HG03457 (cell line): ENCODE measurements around the gene GTSE1.

ENCODE experiments used
- ATAC-seq: cut with Tn5 transposase; IDR thresholded peaks from one replicate; pipeline ENCODE4 v1.9.1; 2021; ENCODE audit warnings: moderate number of reproducible peaks; ENCODE audit not compliant: unreplicated experiment

GTSE1 gene

DNA sequence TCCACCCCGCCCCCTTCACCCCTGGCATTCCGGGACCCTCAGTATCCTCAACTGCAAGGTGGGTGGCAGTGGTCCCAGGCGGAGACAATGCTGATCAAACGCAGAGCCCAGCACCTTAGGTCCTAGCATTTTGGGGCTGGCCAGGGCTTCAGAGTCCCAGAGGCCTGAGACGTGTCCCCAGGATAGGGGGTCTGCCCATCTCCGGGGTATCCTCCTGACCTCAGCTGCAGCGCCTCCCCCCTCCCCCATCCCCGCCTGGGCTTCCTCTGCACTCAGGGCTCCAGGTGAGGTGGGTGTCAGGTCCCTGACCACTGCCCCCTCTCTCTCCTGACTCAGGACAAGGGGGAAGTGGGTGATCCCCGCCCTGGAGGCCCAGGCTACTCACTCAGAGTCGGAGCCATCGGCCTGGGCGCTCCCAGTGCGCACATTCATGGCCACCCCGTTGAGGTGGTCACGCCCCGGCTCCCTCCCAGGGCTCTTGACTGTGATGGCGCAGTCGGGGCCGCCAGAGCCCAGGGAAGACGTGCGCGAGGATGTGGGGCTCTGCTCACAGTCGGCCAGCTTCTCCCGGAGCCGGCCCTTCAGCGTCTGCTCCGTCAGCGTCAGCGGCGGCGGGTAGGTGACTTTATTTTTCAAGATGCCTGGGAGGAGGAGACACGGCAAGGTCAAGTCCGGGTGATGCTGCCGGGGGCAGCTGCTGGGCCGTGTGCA is 67.1 kb downstream of the GTSE1 start:
- no peak for ATAC-seq

DNA sequence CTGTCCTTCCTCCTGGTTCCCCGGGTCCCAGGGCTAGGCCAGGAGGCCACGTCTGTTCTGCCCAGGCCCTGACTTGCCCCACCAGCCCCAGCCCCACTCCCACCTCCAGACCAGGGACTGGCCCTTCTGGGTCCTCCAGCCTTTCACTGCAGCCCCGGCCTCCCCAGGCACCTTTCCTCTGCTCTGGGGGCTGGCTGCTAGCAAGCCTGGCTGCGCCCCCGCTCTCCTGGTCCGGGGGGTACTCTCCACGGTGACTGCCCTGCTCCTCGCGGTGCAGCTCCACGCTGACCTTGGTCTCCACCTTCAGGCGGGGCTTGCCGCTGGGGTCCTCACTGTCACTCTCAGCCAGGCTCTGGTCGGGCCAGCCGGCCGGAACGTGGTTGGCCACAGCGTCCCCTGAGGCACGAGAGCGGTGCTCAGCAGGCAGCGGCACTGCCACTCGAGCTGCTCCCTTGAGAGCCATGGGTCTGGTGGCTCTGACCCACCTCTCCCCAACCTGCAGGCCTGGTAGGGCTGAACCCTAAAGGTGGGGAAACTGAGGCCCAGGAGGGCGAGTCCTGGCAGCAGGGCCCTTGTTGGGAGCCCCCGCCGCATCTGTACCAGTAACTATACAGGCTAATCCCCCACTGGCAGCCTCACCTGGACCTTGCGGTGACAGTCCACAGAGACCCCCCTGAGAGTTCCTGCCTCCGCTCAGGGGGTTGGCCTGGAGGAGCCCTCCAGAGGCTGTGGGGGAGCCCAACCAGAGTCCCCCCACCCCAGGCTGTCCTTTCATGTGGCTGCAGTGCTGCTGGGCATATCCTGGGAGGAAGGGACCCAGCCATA is 67.9 kb downstream of the GTSE1 start:
- no peak for ATAC-seq

DNA sequence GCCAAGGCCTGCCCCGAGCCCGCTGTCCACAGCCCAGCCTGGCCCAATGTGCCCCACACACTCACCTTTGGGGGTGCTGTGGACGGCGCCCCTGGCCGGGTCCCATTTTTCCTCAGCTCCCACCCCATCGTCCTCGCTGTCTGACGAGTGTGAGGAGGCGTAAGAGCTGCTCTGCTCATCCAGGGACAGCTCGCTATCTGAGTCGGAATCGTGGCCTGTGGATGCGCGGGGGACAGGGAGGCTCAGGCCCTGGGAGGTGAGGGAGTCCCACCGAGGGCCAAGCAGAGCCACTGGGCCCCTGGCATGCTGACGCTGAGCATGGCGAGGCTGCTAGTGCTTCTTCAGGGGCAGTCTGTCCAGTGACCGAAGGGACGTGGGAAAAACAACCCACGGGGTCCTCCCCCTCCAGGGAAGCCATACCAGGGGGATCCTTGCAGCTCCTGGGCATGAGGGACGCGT is 68.5 kb downstream of the GTSE1 start:
- ATAC-seq = no peak

DNA sequence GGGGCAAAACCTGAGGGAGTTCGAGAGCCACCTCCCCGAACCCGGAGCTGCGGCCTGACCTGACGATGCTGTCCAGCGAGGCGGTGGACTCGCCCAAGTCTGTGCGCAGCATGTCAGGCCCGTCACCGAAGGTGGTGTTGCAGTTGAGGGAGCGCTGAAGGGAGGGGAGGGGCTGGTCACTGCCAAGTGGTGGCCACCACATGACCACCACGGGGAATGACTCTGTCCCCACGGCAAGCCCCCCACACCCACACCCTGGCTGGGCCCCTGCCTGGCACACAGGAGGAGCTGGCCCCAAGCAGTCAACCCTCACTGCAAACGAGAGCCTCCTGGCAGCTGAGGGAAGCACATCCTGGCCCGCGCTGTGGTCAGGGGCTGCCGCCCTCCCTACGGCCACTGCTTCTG is 69.7 kb downstream of the GTSE1 start:
- no peak for ATAC-seq

- ATAC-seq = no peak
Observed at GRCh38 chr22:46366801-46367706, 70.4 kb downstream of the GTSE1 start.

- ATAC-seq = no peak
Observed at GRCh38 chr22:46367707-46368191, 71.1 kb downstream of the GTSE1 start.

DNA sequence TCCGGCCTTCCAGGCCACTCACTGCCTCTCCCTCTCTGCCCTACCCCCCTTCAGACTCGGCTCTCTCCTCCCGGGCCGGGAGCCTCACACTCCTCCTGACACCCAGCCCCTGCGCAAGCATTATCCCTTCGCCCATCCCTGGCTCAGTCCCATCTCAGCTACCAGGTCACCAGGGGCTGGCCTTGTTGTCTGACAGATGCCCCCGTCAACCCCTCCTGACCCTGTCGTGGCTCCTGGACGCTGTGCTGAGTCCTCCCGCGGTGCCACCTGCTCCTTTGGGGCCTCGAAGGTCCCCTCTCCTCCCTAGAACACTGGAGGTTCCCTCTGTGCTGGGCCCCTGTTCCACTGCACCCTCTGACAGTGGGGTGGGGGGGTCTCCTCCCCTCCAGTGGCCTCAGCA is 71.8 kb downstream of the GTSE1 start:
- ATAC-seq = no peak

- ATAC-seq = no peak
Observed at GRCh38 chr22:46368871-46369715, 72.4 kb downstream of the GTSE1 start.

DNA sequence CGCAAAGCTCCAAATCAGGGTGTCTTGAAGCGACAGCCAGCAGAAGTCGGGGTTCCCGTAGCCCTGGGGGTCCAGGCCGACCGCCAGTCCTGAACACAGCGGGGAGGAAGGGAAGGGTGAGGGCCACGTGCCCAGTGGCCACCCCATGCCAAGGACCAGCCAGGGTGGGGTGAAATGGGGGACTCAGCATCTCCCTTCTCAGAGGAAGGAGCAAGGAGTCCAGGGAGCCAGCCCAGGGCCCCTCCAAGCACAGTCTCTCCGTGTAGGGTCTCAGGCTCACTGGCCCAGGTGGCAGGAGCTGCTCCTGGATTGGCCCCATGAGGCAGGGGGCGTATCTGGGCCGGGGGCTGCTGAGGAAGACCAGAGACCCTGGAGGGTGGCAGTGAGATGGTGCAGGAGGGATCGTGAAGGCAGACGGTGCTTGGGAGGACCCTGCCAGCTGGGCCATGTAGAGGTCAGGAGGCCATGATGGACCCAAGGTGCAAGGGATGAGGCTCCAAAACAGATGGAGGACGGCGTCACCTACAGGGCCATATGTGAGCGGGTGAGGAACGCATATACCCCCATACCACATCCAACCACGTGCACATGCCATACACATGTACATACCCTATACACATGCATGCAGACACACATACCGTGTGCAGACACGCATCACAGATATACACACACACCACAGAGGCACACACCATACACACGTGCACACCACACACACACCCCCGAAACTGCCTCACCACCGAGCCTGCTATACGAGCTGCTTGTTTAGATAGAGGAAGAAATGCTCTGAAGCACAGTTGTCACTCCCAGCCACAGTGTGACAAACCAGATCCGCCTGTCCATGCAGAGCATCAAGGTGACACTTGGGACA is 73.3 kb downstream of the GTSE1 start:
- no peak for ATAC-seq

DNA sequence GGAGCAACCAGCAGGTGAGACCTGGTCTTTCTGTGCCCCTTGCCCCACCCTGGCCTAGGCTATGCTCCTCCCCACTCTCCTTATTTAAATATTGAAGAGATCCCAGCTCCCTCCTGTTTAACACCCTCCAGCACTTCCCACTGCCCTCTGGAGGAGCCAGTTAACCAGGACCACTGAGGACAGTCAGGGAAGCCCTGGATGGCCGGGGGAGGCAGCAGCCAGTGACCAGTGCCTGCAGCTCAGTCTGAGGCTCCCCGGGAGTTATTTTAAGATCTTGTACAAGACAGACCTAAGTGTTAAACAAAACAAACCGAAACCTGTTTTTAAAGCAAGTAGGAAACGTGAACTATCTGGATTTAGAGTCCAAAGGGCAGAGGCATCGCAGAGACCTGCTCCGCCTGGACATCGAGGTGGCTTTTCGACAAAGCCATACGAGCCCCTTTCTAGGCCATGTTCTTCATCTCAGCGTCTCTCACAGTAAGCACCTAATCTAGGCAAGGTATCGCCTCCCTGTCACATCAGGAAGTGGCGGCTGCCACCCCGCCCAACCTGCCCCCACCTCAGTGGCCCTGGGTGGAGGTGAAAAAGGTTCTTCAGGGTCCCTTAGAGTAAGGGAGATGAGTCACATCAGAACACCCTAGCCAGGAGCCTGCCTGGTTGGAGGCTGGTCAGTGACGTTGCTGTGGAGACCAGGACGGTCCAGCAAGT is 74.1 kb downstream of the GTSE1 start:
- ATAC-seq = no peak

DNA sequence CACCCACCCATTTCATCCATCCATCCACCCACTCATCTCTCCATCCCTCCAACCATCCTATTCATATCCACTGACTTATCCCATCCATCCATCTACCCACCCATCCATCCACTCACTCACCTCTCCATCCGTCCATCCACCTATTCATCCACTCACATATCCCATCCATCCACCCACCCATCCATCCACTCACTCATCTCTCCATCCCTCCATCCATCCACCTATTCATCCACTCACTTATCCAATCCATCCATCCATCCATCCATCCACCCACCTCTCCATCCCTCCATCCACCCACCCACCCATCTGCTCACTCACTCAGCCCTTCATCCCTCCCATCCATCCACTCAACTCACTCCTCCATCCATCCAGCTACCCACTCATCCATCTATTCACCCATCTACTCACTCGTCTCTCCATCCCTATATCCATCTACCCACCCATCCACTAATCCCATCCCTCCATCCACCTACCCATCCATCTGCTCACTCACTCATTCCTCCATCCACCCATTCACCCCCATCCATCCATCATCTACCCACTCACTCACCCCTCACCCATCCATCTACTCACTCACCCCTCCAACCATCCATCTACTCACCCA is 75.1 kb downstream of the GTSE1 start:
- ATAC-seq = no peak

GRCh38 chr22:46372686-46373085 is 76.0 kb downstream of the GTSE1 start:
- ATAC-seq = no peak

GRCh38 chr22:46373159-46373558 is 76.5 kb downstream of the GTSE1 start:
- ATAC-seq = no peak

- no peak for ATAC-seq
Observed at GRCh38 chr22:46373921-46374662, 77.4 kb downstream of the GTSE1 start.

DNA sequence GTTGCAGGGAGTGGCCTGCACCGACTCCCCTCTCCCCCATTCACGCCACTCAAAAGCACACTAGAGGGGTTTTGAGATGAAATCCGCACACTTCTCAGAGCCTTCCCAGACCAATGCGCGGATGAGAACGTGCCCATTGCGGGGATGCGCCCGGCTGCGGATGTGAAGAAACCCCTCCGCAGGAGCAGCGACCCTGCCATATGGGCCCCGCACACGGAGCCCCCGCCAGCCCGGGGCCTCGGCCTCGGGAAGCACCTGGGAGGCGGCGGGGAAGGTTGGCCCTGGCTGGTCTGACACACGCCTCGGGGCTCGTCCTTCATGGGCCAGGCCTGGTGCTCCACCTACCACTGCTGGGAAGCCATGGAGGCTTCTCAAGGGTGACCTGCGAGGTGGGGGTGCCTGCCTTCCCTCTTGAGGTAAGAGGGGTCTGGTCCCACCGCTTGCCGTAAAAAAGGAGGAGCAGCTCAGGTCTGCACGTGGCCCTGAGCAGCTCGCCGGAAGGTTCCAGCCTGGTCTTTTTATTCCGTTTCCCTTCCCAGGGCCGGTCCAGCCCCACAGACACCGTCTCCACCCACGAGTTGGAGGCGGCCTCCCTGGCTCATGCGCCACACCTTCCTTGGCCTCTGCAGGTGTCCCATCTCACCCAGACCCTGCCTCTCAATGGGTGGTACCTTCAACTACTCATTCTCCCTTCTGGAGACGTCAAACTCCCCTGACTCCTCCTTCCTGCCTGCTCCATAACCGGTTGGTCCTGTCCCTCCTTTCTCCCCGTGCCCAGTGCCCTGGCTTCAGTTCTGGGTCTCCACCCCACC is 78.2 kb downstream of the GTSE1 start:
- ATAC-seq = no peak

DNA sequence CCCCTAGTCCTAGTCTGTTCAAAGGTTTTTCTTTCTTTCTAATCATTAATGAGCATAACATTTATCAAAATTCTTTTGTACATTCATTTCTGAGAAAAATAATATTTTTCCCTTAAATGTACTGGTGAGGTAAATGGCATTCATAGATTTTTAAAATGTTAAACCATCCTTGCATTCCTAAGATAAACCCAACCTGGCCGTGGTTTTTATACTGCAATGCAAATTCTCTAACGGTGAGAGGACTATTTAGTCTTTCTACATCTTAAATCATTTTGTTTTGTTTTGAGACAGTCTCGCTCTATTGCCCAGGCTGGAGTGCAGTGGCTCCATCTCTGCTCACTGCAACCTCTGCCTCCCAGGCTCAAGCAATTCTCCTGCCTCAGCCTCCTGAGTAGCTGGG is 79.4 kb downstream of the GTSE1 start:
- ATAC-seq = no peak
